B cell (primary cell): ENCODE data around the gene CACNA1D.

Experiments
- CTCF ChIP-seq: fragments of 200-600 bp; IDR thresholded peaks from one replicate; pipeline ENCODE4 v1.8.0; 2022; ENCODE audit warnings: antibody characterized with exemption, mild to moderate bottlenecking
- EZH2 ChIP-seq: IDR thresholded peaks from 2 replicates; pipeline ENCODE4 v1.6.1; 2012; ENCODE audit warnings: borderline replicate concordance, low read depth, mild to moderate bottlenecking, moderate library complexity, low read length; ENCODE audit not compliant: insufficient read depth, poor library complexity, severe bottlenecking

- TF ChIP-seq CTCF (no peak), EZH2 (no peak)
Measured at GRCh38 chr3:53585627-53586026, 91.2 kb downstream of the CACNA1D start.
